ENCODE results near the gene URB1. TPM values are rescaled to one million over a fixed set of nuclear protein-coding genes. Genes with fewer than 3 reads are reported as not detected.

Gene URB1
- total RNA-seq, 6 donors from 2014 or later, result 9.3 to 23.0 (median 14.1) TPM

GRCh38 chr21:32423320-32424190, 30.7 kb upstream of the URB1 start:
- no peak for TF ChIP-seq POLR2A (IDR thresholded peaks at IDR 0.05)
- no peak for TF ChIP-seq EP300 (IDR thresholded peaks at IDR 0.05)
- TF ChIP-seq POLR2AphosphoS5 (IDR thresholded peaks at IDR 0.05), result no peak
- no peak for TF ChIP-seq CTCF (IDR thresholded peaks at IDR 0.05)
- Histone ChIP-seq H3K9me3 (no peaks in the 10 kb centered on the region), H3K36me3 (peaks cover 0 to under 1% (median 0%) of the 10 kb centered on the region in 4 donors), H3K4me3 (no peak overlapping the region), H3K27me3 (no peaks in the 10 kb centered on the region), H3K27ac (no peak overlapping the region), H3K4me1 (peaks cover 0 to 14% (median 6%) of the 10 kb centered on the region in 4 donors)
- DNase-seq (no peak), ATAC-seq (ENCODE audit: low FRiP score in 2 of 2) (peak in 1 of 2 donors; percentile 45)
- 84 to 87% methylated on average over 9 of the region's 9 CpGs for WGBS, 2 donors

- Histone ChIP-seq H3K4me3 (no peak overlapping the region), H3K27me3 (no peaks in the 10 kb centered on the region), H3K9me3 (no peaks in the 10 kb centered on the region), H3K4me1 (peaks cover 0 to 7% (median 3%) of the 10 kb centered on the region in 4 donors), H3K27ac (no peak overlapping the region), H3K36me3 (peaks cover 0 to 11% (median 0%) of the 10 kb centered on the region in 4 donors)
- WGBS, 2 donors, result 89 to 98% methylated on average over 2 of the region's 2 CpGs
- TF ChIP-seq EP300 (IDR thresholded peaks at IDR 0.05) (no peak), CTCF (IDR thresholded peaks at IDR 0.05) (no peak), POLR2AphosphoS5 (IDR thresholded peaks at IDR 0.05) (no peak), POLR2A (IDR thresholded peaks at IDR 0.05) (no peak)
- no peak for ATAC-seq (ENCODE audit: low FRiP score in 2 of 2)
- DNase-seq, result no peak
Measured at GRCh38 chr21:32422064-32422463, 29.3 kb upstream of the URB1 start.

- Histone ChIP-seq H3K9me3 (no peaks in the 10 kb centered on the region), H3K4me3 (no peak overlapping the region), H3K27me3 (no peaks in the 10 kb centered on the region), H3K4me1 (peaks cover 12 to 34% (median 23%) of the 10 kb centered on the region in 4 donors), H3K27ac (no peak overlapping the region), H3K36me3 (peaks cover 0 to 25% (median 0%) of the 10 kb centered on the region in 4 donors)
- TF ChIP-seq EP300 (IDR thresholded peaks at IDR 0.05) (no peak), POLR2A (IDR thresholded peaks at IDR 0.05) (no peak), POLR2AphosphoS5 (IDR thresholded peaks at IDR 0.05) (no peak), CTCF (IDR thresholded peaks at IDR 0.05) (no peak)
- no peak for DNase-seq
- WGBS, 2 donors, result 78 to 84% methylated on average over 4 of the region's 4 CpGs
- ATAC-seq (ENCODE audit: low FRiP score in 2 of 2), result no peak
Measured at GRCh38 chr21:32418146-32418545, 25.3 kb upstream of the URB1 start.

- H3K27me3 ChIP-seq, result no peaks in the 10 kb centered on the region
- H3K27ac ChIP-seq, result peak overlapping the region in 3 of 4 donors; percentile 12 to 99 (median 97)
- DNase-seq (no peak), ATAC-seq (ENCODE audit: low FRiP score in 2 of 2) (no peak)
- H3K9me3 ChIP-seq, result no peaks in the 10 kb centered on the region
- WGBS, 2 donors, result 87% methylated on average over 11 of the region's 11 CpGs
- peak overlapping the region in 1 of 4 donors; percentile 77 for H3K4me3 ChIP-seq
- TF ChIP-seq CTCF (IDR thresholded peaks at IDR 0.05) (no peak), POLR2A (IDR thresholded peaks at IDR 0.05) (no peak), EP300 (IDR thresholded peaks at IDR 0.05) (no peak)
- H3K36me3 ChIP-seq, result peaks cover 0 to 25% (median 0%) of the 10 kb centered on the region in 4 donors
- H3K4me1 ChIP-seq, result peaks cover 20 to 48% (median 30%) of the 10 kb centered on the region in 4 donors
Measured at GRCh38 chr21:32415451-32416398, 22.9 kb upstream of the URB1 start.
